ENCODE measurements around the gene MAP4K2. TPM values are rescaled to one million over a fixed set of nuclear protein-coding genes. Genes with fewer than 3 reads are reported as not detected.

The MAP4K2 gene
- 5.4 to 9.2 TPM (median 8.5 TPM) in 5 replicates for total RNA-seq (2022; extraction: Qiagen RNA extraction)

GRCh38 chr11:64803158-64803845 is at the start of gene MAP4K2:
MAP4K2 (minus strand) TSS chr11:64803214; CDS start chr11:64803149, 65 bp downstream.

GRCh38 chr11:64844330-64845128 is 41.5 kb upstream of the MAP4K2 start, which contains the start of gene CDC42BPG:
CDC42BPG (minus strand) TSS chr11:64844653; CDS start chr11:64844569, 84 bp downstream.

GRCh38 chr11:64810271-64810890 is 7.4 kb upstream of the MAP4K2 start, which contains the start of gene MEN1:
MEN1 (minus strand) TSS chr11:64810551; CDS start chr11:64810109, 442 bp downstream.

GRCh38 chr11:64778473-64779298 is 24.3 kb downstream of the MAP4K2 start, which contains the start of gene SF1:
SF1 (minus strand) TSS chr11:64778542; CDS start chr11:64778392, 150 bp downstream.

GRCh38 chr11:64759722-64760719 is 43.0 kb downstream of the MAP4K2 start, which contains the start of gene PYGM:
PYGM (minus strand) TSS chr11:64759974; CDS start chr11:64759898, 76 bp downstream.

GRCh38 chr11:64743591-64744543 is 59.1 kb downstream of the MAP4K2 start, which contains the start of gene RASGRP2:
RASGRP2 (minus strand) TSS chr11:64744142; CDS start chr11:64742866, 1,276 bp downstream.

Other genes with a start within 250 kb of the MAP4K2 start
- 0.03 to 0.09 TPM (median 0.06 TPM) in 4 of 5 replicates, not detected in the other for gene SLC22A11, start 247.3 kb downstream of the MAP4K2 start, total RNA-seq (2022; extraction: Qiagen RNA extraction)
- gene SLC22A12, start 212.0 kb downstream of the MAP4K2 start, total RNA-seq (2022; extraction: Qiagen RNA extraction): not detected in 5 replicates
- gene NRXN2, start 80.0 kb downstream of the MAP4K2 start, total RNA-seq (2022; extraction: Qiagen RNA extraction): 0.13 to 0.31 TPM (median 0.20 TPM) in 5 replicates
- 0.71 to 2.2 TPM (median 1.6 TPM) in 5 replicates for gene RASGRP2, start 59.1 kb downstream of the MAP4K2 start, total RNA-seq (2022; extraction: Qiagen RNA extraction)
- gene PYGM, start 43.2 kb downstream of the MAP4K2 start, total RNA-seq (2022; extraction: Qiagen RNA extraction): 0.17 to 0.69 TPM (median 0.39 TPM) in 5 replicates
- gene SF1, start 24.7 kb downstream of the MAP4K2 start, total RNA-seq (2022; extraction: Qiagen RNA extraction): 167 to 200 TPM (median 182 TPM) in 5 replicates
- gene MEN1, start 7.3 kb upstream of the MAP4K2 start, total RNA-seq (2022; extraction: Qiagen RNA extraction): 23.5 to 42.2 TPM (median 41.1 TPM) in 5 replicates
- gene CDC42BPG, start 41.4 kb upstream of the MAP4K2 start, total RNA-seq (2022; extraction: Qiagen RNA extraction): 1.0 to 1.6 TPM (median 1.5 TPM) in 5 replicates
- gene EHD1, start 75.4 kb upstream of the MAP4K2 start, total RNA-seq (2022; extraction: Qiagen RNA extraction): 83.3 to 124 TPM (median 119 TPM) in 5 replicates
- 11.0 to 20.8 TPM (median 19.2 TPM) in 5 replicates for gene ATG2A, start 114.0 kb upstream of the MAP4K2 start, total RNA-seq (2022; extraction: Qiagen RNA extraction)
- 3.5 to 4.4 TPM (median 4.1 TPM) in 5 replicates for gene PPP2R5B, start 121.5 kb upstream of the MAP4K2 start, total RNA-seq (2022; extraction: Qiagen RNA extraction)
- not detected in 5 replicates for gene GPHA2, start 132.7 kb upstream of the MAP4K2 start, total RNA-seq (2022; extraction: Qiagen RNA extraction)
- not detected in 5 replicates for gene MAJIN, start 168.9 kb upstream of the MAP4K2 start, total RNA-seq (2022; extraction: Qiagen RNA extraction)
- 0.33 to 0.65 TPM (median 0.47 TPM) in 5 replicates for gene BATF2, start 193.8 kb upstream of the MAP4K2 start, total RNA-seq (2022; extraction: Qiagen RNA extraction)
- gene ARL2, start 210.9 kb upstream of the MAP4K2 start, total RNA-seq (2022; extraction: Qiagen RNA extraction): 172 to 187 TPM (median 178 TPM) in 5 replicates
- 18.9 to 23.9 TPM (median 22.8 TPM) in 5 replicates for gene SNX15, start 224.2 kb upstream of the MAP4K2 start, total RNA-seq (2022; extraction: Qiagen RNA extraction)
- gene SAC3D1, start 238.0 kb upstream of the MAP4K2 start, total RNA-seq (2022; extraction: Qiagen RNA extraction): 33.5 to 51.7 TPM (median 49.0 TPM) in 5 replicates

Measured in A549 treated with dexamethasone at 1 μM for 4 hours (cell line).